SHP77 treated with DMSO at 0.1 percent for 48 hours (cell line): ENCODE data around the gene SHISA6.

ENCODE experiments used
- DNase-seq: peaks from one replicate; lab custom pipeline; 2025; lab: John Stamatoyannopoulos, UW

Gene SHISA6

GRCh38 chr17:11598274-11599221, 357.5 kb downstream of the SHISA6 start, which contains the start of gene DNAH9:
DNAH9 (plus strand) TSS chr17:11598470; CDS start chr17:11598499, 29 bp downstream.
- peak; percentile 43 for DNase-seq

GRCh38 chr17:11601661-11602060, 360.6 kb downstream of the SHISA6 start:
- DNase-seq: no peak

- DNase-seq: no peak
Measured at GRCh38 chr17:11608396-11608795, 367.4 kb downstream of the SHISA6 start.

GRCh38 chr17:11610999-11611566, 370.1 kb downstream of the SHISA6 start:
- DNase-seq: no peak

- DNase-seq: no peak
Measured at GRCh38 chr17:11612956-11613355, 371.9 kb downstream of the SHISA6 start.
